ENCODE measurements around the gene DCLRE1B.

GRCh38 chr1:113945329-113945728 is 40.2 kb downstream of the DCLRE1B start:
- TF ChIP-seq CTCF (IDR thresholded peaks at IDR 0.05; ENCODE audit: low read depth, low read length, missing input control), result no peak
- no peak for TF ChIP-seq ZBTB33 (IDR thresholded peaks at IDR 0.05)
- no peak for TF ChIP-seq JUND (IDR thresholded peaks at IDR 0.05)
- TF ChIP-seq HNF4G (IDR thresholded peaks at IDR 0.05), result no peak
- no peak for TF ChIP-seq FOXA2 (IDR thresholded peaks at IDR 0.05)
- no peak for TF ChIP-seq REST (IDR thresholded peaks at IDR 0.05)
- TF ChIP-seq TAF1 (conservative IDR thresholded peaks at IDR 0.05), result no peak
- no peak for TF ChIP-seq SP1 (IDR thresholded peaks at IDR 0.05)
- no peak for TF ChIP-seq YY1 (IDR thresholded peaks at IDR 0.05)
- TF ChIP-seq EGR1 (IDR thresholded peaks at IDR 0.05; ENCODE audit: low read depth in 2 of 2), result no peak

Measured in liver (tissue), 3 donors.